SK-N-SH (cell line): ENCODE measurements around the gene ITGB5. TPM values are rescaled to one million over a fixed set of nuclear protein-coding genes. Genes with fewer than 3 reads are reported as not detected.

Experiments used
- CTCF ChIA-PET: fragments of 300-600, 350-600 bp; formaldehyde crosslinking; extraction: SDS; loops from one replicate; lab custom pipeline; 2021; lab: Yijun Ruan, JAX
- POLR2A ChIA-PET: fragments of 350-600 bp; sonication (Branson Sonifier 250); formaldehyde crosslinking; extraction: SDS; loops from one replicate; lab custom pipeline; 2020; ENCODE audit warnings: antibody characterized with exemption, inconsistent platforms; lab: Yijun Ruan, JAX
- DNase-seq: peaks from one replicate; pipeline ENCODE4 v3.0.0; 2012
- H2AFZ ChIP-seq: fragments of 200-600 bp; sonication (generic); 2 replicates; pipeline ENCODE4 v1.8.1; 2016; ENCODE audit warnings: antibody characterized with exemption, mild to moderate bottlenecking, low read depth
- H3F3A ChIP-seq: fragments of 200-600 bp; sonication (generic); replicated peaks from 2 replicates; pipeline ENCODE3; 2016; ENCODE audit warnings: antibody characterized with exemption, mild to moderate bottlenecking; ENCODE audit not compliant: insufficient read depth
- H3K27ac ChIP-seq, 2 experiments: fragments of 200-500 bp in 1 of 2; fragments of 200-600 bp in 1 of 2; sonication (Bioruptor generic) in 1 of 2; sonication (generic), shearing (Covaris generic) in 1 of 2; 2 replicates each; pipeline versions ENCODE4 v1.5.1 to v1.6.1; 2014 to 2016; ENCODE audit warnings: low read depth in 2 of 2, inconsistent platforms in 1 of 2, low read length in 1 of 2, mild to moderate bottlenecking in 1 of 2, mixed read lengths in 1 of 2
- H3K27me3 ChIP-seq: fragments of 200-600 bp; sonication (generic), shearing (Covaris generic); 2 replicates; pipeline ENCODE4 v1.6.1; 2016; ENCODE audit warnings: mixed run types; ENCODE audit not compliant: insufficient read depth
- H3K36me3 ChIP-seq, 2 experiments: fragments of 200-500 bp in 1 of 2; fragments of 200-600 bp in 1 of 2; sonication (Bioruptor generic) in 1 of 2; sonication (generic) in 1 of 2; replicated peaks in 1 of 2; 2 replicates each; pipeline versions ENCODE3 to v1.5.1; 2014 to 2016; ENCODE audit warnings: low read length in 1 of 2, mild to moderate bottlenecking in 1 of 2; ENCODE audit not compliant: insufficient read depth in 2 of 2, control insufficient read depth in 1 of 2
- H3K4me1 ChIP-seq, 2 experiments: fragments of 200-500 bp in 1 of 2; fragments of 200-600 bp in 1 of 2; sonication (Bioruptor generic) in 1 of 2; sonication (generic), shearing (Covaris generic) in 1 of 2; 2 replicates each; pipeline versions ENCODE4 v1.5.1 to v1.6.1; 2014 to 2016; ENCODE audit warnings: low read depth in 1 of 2, low read length in 1 of 2, mixed run types in 1 of 2; ENCODE audit not compliant: insufficient read depth in 2 of 2, control insufficient read depth in 1 of 2
- H3K4me2 ChIP-seq: fragments of 200-600 bp; sonication (generic), shearing (Covaris generic); 2 replicates; pipeline ENCODE4 v1.6.1; 2017; ENCODE audit warnings: mixed run types
- H3K4me3 ChIP-seq, 2 experiments: fragments of 200-500 bp in 1 of 2; fragments of 200-600 bp in 1 of 2; sonication (Bioruptor generic) in 1 of 2; sonication (generic), shearing (Covaris generic) in 1 of 2; 2 replicates each; pipeline versions ENCODE4 v1.5.1 to v1.8.1; 2014 to 2016; ENCODE audit warnings: low read depth in 2 of 2, inconsistent platforms in 1 of 2, low read length in 1 of 2, mild to moderate bottlenecking in 1 of 2, mixed read lengths in 1 of 2, moderate library complexity in 1 of 2
- H3K79me2 ChIP-seq: fragments of 200-600 bp; sonication (generic); 2 replicates; pipeline ENCODE4 v1.8.1; 2017; ENCODE audit warnings: mild to moderate bottlenecking; ENCODE audit not compliant: insufficient read depth
- H3K9ac ChIP-seq: fragments of 200-600 bp; sonication (generic); 2 replicates; pipeline ENCODE4 v1.6.1; 2017; ENCODE audit warnings: mixed run types
- H3K9me2 ChIP-seq: fragments of 200-600 bp; sonication (generic); 2 replicates; pipeline ENCODE4 v1.6.1; 2017; ENCODE audit warnings: mixed run types
- H3K9me3 ChIP-seq: fragments of 200-600 bp; sonication (generic); 2 replicates; pipeline ENCODE4 v1.6.1; 2017; ENCODE audit warnings: mixed run types, mild to moderate bottlenecking, moderate library complexity
- H4K20me1 ChIP-seq: fragments of 200-600 bp; sonication (generic); 2 replicates; pipeline ENCODE4 v1.6.1; 2017; ENCODE audit warnings: mild to moderate bottlenecking, mixed run types; ENCODE audit not compliant: insufficient read depth
- EP300 ChIP-seq, 2 experiments: IDR thresholded peaks; 2 replicates each; pipeline versions ENCODE4 v1.4.0 to v1.6.1; 2012; ENCODE audit warnings: borderline replicate concordance in 1 of 2, low read depth in 1 of 2, low read length in 1 of 2
- FOSL2 ChIP-seq: IDR thresholded peaks from 2 replicates; pipeline ENCODE4 v1.4.0; 2012; ENCODE audit warnings: low read depth, mild to moderate bottlenecking, moderate library complexity, borderline replicate concordance
- FOXJ3 ChIP-seq: sonication (generic); formaldehyde crosslinking; IDR thresholded peaks from 2 replicates; pipeline ENCODE4 v1.5.1; 2020; ENCODE audit warnings: mild to moderate bottlenecking, missing genetic modification reagents
- FOXM1 ChIP-seq: IDR thresholded peaks from 2 replicates; pipeline ENCODE4 v1.4.0; 2012; ENCODE audit warnings: low read depth, mild to moderate bottlenecking
- IRF3 ChIP-seq: fragments of 150-350 bp; IDR thresholded peaks from 2 replicates; pipeline ENCODE4 v1.6.1; 2016; ENCODE audit warnings: mild to moderate bottlenecking, low read depth, low read length
- MXI1 ChIP-seq: IDR thresholded peaks from 2 replicates; pipeline ENCODE4 v1.6.1; 2012; ENCODE audit warnings: mild to moderate bottlenecking, low read depth, low read length, improper control_type of control experiment
- PBX3 ChIP-seq: IDR thresholded peaks from 2 replicates; pipeline ENCODE4; 2012
- RAD21 ChIP-seq: IDR thresholded peaks from 2 replicates; pipeline ENCODE4 v1.6.1; 2012; ENCODE audit warnings: mild to moderate bottlenecking, low read length
- RXRA ChIP-seq: IDR thresholded peaks from 2 replicates; pipeline ENCODE4 v1.4.0; 2012; ENCODE audit warnings: low read depth, mild to moderate bottlenecking, borderline replicate concordance
- SIN3A ChIP-seq: IDR thresholded peaks from 2 replicates; pipeline ENCODE4 v1.6.1; 2012; ENCODE audit warnings: low read depth, mild to moderate bottlenecking, low read length, moderate library complexity, borderline replicate concordance
- SMC3 ChIP-seq: IDR thresholded peaks from 2 replicates; pipeline ENCODE4 v1.6.1; 2012; ENCODE audit warnings: low read depth, low read length, improper control_type of control experiment
- TAF1 ChIP-seq: IDR thresholded peaks from 2 replicates; pipeline ENCODE4 v1.6.1; 2012; ENCODE audit warnings: low read depth, mild to moderate bottlenecking, low read length, moderate library complexity, borderline replicate concordance
- TCF12 ChIP-seq: IDR thresholded peaks from 2 replicates; pipeline ENCODE4 v1.4.0; 2012
- USF1 ChIP-seq: IDR thresholded peaks from 2 replicates; pipeline ENCODE4 v1.4.0; 2012; ENCODE audit warnings: low read depth, borderline replicate concordance
- YY1 ChIP-seq: IDR thresholded peaks from 2 replicates; pipeline ENCODE4 v1.4.0; 2012; ENCODE audit warnings: low read depth, mild to moderate bottlenecking
- WGBS: methylation state at CpG from one replicate; pipeline ENCODE4 v1.1.6; 2017; ENCODE audit warnings: low lambda C conversion rate; 5-methylcytosine and 5-hydroxymethylcytosine counted together
- polyA plus RNA-seq, 3 experiments: library from polyadenylated mRNA; depleted of rRNA; stranded (reverse); fragments of >200 nt; gene quantifications; 2 replicates each; pipeline ENCODE4 v1.2.3, GENCODE V29; 2012

The ITGB5 gene
- polyA plus RNA-seq, 1 of the 3 experiments (the other 2 are of a cell fraction), result 481 TPM

DNA sequence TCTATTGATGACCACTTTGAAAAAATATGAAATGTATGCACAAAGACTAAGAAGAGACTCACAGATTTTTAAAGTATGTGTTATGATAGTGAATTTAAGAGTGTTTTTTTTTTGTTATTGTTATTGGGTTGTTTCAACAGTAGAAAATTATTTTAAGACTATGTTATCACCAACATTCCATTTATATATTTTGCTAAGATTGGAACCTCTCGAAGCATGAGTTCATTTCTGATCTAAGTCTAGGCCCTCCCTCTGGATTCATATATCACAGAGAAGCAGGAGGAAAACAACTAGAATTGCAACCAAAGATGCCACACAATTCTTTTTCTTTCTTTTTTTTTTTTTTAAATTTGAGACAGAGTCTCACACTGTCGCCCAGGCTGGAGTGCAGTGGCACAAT, 46.8 kb downstream of the ITGB5 start:
- TF ChIP-seq YY1 (no peak), TCF12 (no peak)
- TF ChIP-seq, all 33 proteins: peak for 0
- Histone ChIP-seq H3K27ac (peak overlapping the region; percentile 95 to 100; a peak in 3 of 4 replicates), H3K9me2 (no peaks in the 10 kb centered on the region), H3K79me2 (peaks cover 51% of the 10 kb centered on the region), H3K9me3 (no peaks in the 10 kb centered on the region), H3K36me3 (peaks cover 54 to 60% of the 10 kb centered on the region in 2 experiments), H3K9ac (no peak overlapping the region), H3F3A (peaks cover 47% of the 10 kb centered on the region), H3K27me3 (no peaks in the 10 kb centered on the region), H4K20me1 (no peaks in the 10 kb centered on the region), H2AFZ (no peak overlapping the region), H3K4me1 (peaks cover 52 to 74% of the 10 kb centered on the region in 2 experiments), H3K4me3 (no peak overlapping the region), H3K4me2 (no peak overlapping the region; the same call in 1 of the 2 replicates)
- DNase-seq, result no peak
- ChIA-PET CTCF (no interaction called here), POLR2A (no interaction called here)
- WGBS, result 98% methylated on average over 2 of the region's 2 CpGs

DNA sequence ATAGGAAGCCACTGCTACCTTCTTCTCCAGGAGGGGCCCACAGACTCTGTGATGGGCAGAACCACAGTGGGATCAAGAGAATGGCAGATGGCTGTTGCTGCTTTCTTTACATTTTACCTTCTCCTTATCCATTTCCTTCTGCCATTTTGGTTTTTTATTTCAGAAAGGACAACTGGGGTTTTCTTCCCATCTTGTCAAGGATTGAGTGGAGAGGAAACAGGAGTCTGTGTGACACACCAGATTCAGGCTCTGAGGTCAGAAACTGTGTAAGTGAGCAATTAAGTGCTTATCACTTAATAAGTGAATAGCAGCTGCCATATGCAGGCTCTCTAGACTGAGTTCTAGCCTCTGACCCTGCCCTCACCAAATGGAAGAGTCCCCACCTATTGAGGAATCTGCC, 47.3 kb downstream of the ITGB5 start:
- Histone ChIP-seq H3K36me3 (peaks cover 57 to 61% of the 10 kb centered on the region in 2 experiments), H3K9me3 (no peaks in the 10 kb centered on the region), H3F3A (peaks cover 47% of the 10 kb centered on the region), H2AFZ (no peak overlapping the region), H3K4me2 (no peak overlapping the region), H3K27me3 (no peaks in the 10 kb centered on the region), H3K79me2 (peaks cover 56% of the 10 kb centered on the region), H3K27ac (peak overlapping the region; percentile 95 to 100; a peak in 3 of 4 replicates), H3K9me2 (no peaks in the 10 kb centered on the region), H3K4me3 (no peak overlapping the region), H3K4me1 (peaks cover 52 to 75% of the 10 kb centered on the region in 2 experiments), H3K9ac (no peak overlapping the region), H4K20me1 (no peaks in the 10 kb centered on the region)
- peak; percentile 23 for DNase-seq
- ChIA-PET POLR2A (no interaction called here), CTCF (no interaction called here)
- TF ChIP-seq EP300 (IDR thresholded peaks at IDR 0.05; ENCODE audit: borderline replicate concordance in 1 of 2, low read depth in 1 of 2, low read length in 1 of 2) (peak in 1 of 2 experiments; percentile 79; a peak in 2 of 4 replicates), MXI1 (peak; percentile 14; the same call in 1 of the 2 replicates), FOXJ3 (CRISPR knock-in tag) (no peak)

GRCh38 chr3:124838963-124839362, 48.2 kb downstream of the ITGB5 start:
- no peak for DNase-seq
- H3K9me2 ChIP-seq, result no peaks in the 10 kb centered on the region
- no peaks in the 10 kb centered on the region for H4K20me1 ChIP-seq
- no peak overlapping the region for H3K9ac ChIP-seq
- ChIA-PET CTCF (no interaction called here), POLR2A (no interaction called here)
- H2AFZ ChIP-seq, result no peak overlapping the region
- H3K27ac ChIP-seq, result peak overlapping the region; percentile 95 to 100
- peaks cover 45% of the 10 kb centered on the region for H3F3A ChIP-seq
- H3K9me3 ChIP-seq, result no peaks in the 10 kb centered on the region
- H3K4me3 ChIP-seq, result no peak overlapping the region
- TF ChIP-seq USF1, result no peak
- TF ChIP-seq MXI1, result no peak
- TF ChIP-seq SMC3, result no peak
- TF ChIP-seq IRF3, result no peak
- no peak for TF ChIP-seq YY1
- no peak for TF ChIP-seq PBX3
- TF ChIP-seq RAD21, result no peak
- TF ChIP-seq TAF1, result no peak
- no peak for TF ChIP-seq FOSL2
- no peak for TF ChIP-seq FOXM1
- no peak for TF ChIP-seq RXRA
- TF ChIP-seq SIN3A, result no peak
- no peak for TF ChIP-seq FOXJ3 (CRISPR knock-in tag)
- no peak overlapping the region for H3K4me2 ChIP-seq
- peaks cover 48 to 73% of the 10 kb centered on the region in 2 experiments for H3K4me1 ChIP-seq
- peaks cover 54% of the 10 kb centered on the region for H3K79me2 ChIP-seq
- H3K27me3 ChIP-seq, result no peaks in the 10 kb centered on the region
- WGBS, result 87% methylated on average over 3 of the region's 3 CpGs
- peaks cover 54 to 60% of the 10 kb centered on the region in 2 experiments for H3K36me3 ChIP-seq
